Esophagus muscularis mucosa (tissue), 4 donors: Measurements from ENCODE around the gene RNLS. TPM values are rescaled to one million over a fixed set of nuclear protein-coding genes. Genes with fewer than 3 reads are reported as not detected.

Experiments used
- DNase-seq: peaks from one replicate; pipeline ENCODE4 v3.0.0-alpha.2; 2017; ENCODE audit errors: extremely low spot score
- H3K27ac ChIP-seq, 4 donors: fragments of 200-600 bp; sonication (generic); replicated peaks in 1 of 4; 1 replicate in 3 of 4; 2 replicates in 1 of 4; pipeline ENCODE4 v1.5.1; 2016 to 2019; ENCODE audit warnings: mild to moderate bottlenecking in 1 of 4
- H3K27me3 ChIP-seq, 4 donors: fragments of 200-600 bp; sonication (generic); one replicate each; pipeline versions ENCODE4 v1.5.1 to v1.6.0; 2016 to 2019
- H3K36me3 ChIP-seq, 4 donors: fragments of 200-600 bp; sonication (generic); one replicate each; pipeline ENCODE4 v1.5.1; 2016 to 2019
- H3K4me1 ChIP-seq, 4 donors: fragments of 200-600 bp; sonication (generic); one replicate each; pipeline ENCODE4 v1.5.1; 2016 to 2019
- H3K4me3 ChIP-seq, 4 donors: fragments of 200-600 bp; sonication (generic); 1 replicate in 2 of 4; 2 replicates in 2 of 4; pipeline ENCODE4 v1.5.1; 2016 to 2019; ENCODE audit warnings: mild to moderate bottlenecking in 4 of 4, moderate library complexity in 1 of 4
- H3K9me3 ChIP-seq, 4 donors: fragments of 200-600 bp; sonication (generic); 1 replicate in 3 of 4; 2 replicates in 1 of 4; pipeline ENCODE4 v1.5.1; 2016 to 2019
- EP300 ChIP-seq: sonication (generic); formaldehyde crosslinking; IDR thresholded peaks from one replicate; pipeline ENCODE4 v1.6.1; 2017; ENCODE audit warnings: antibody characterized with exemption
- POLR2A ChIP-seq: fragments of 450-650 bp; IDR thresholded peaks from one replicate; pipeline ENCODE4 v1.6.1; 2017; ENCODE audit warnings: antibody characterized with exemption, moderate library complexity, mild to moderate bottlenecking, low read depth
- POLR2AphosphoS5 ChIP-seq, 2 donors: sonication (generic); formaldehyde crosslinking; IDR thresholded peaks; one replicate each; pipeline ENCODE4 v1.6.1; 2017; ENCODE audit warnings: antibody characterized with exemption in 2 of 2
- WGBS: methylation state at CpG from one replicate; pipeline ENCODE4 v1.1.5; 2018; 5-methylcytosine and 5-hydroxymethylcytosine counted together
- intact Hi-C: fragments of 100-400 bp; cut with DNase I; formaldehyde crosslinking; loops from one replicate; pipeline ENCODE4 v1.15.1; 2023
- total RNA-seq, 4 donors: library from RNA; depleted of rRNA; stranded (reverse); fragments of >200 nt; gene quantifications; one replicate each; pipeline versions ENCODE4 v1.1.0 to v1.2.1, GENCODE V29; 2016
- TF ChIP-seq, protein P1 (sequence below), 3 experiments: fragments of 200-600 bp in 2 of 3; fragments of 450-650 bp in 1 of 3; sonication (generic) in 2 of 3; IDR thresholded peaks; one replicate each; pipeline ENCODE4 v1.5.1; 2017 to 2019; ENCODE audit warnings: antibody characterized with exemption in 3 of 3, mild to moderate bottlenecking in 2 of 3, moderate library complexity in 1 of 3

The RNLS gene
- total RNA-seq, 4 donors from 2014 or later, result 6.7 to 12.9 (median 10.9) TPM

GRCh38 chr10:88253128-88253527 is 330.0 kb downstream of the RNLS start:
- Histone ChIP-seq H3K9me3 (no peaks in the 10 kb centered on the region), H3K27me3 (no peaks in the 10 kb centered on the region), H3K4me3 (no peak overlapping the region), H3K4me1 (peaks cover 2 to 41% (median 29%) of the 10 kb centered on the region in 4 donors), H3K27ac (peak overlapping the region in 2 of 4 donors; percentile 17 to 68), H3K36me3 (no peaks in the 10 kb centered on the region)
- TF ChIP-seq, protein P1, sequence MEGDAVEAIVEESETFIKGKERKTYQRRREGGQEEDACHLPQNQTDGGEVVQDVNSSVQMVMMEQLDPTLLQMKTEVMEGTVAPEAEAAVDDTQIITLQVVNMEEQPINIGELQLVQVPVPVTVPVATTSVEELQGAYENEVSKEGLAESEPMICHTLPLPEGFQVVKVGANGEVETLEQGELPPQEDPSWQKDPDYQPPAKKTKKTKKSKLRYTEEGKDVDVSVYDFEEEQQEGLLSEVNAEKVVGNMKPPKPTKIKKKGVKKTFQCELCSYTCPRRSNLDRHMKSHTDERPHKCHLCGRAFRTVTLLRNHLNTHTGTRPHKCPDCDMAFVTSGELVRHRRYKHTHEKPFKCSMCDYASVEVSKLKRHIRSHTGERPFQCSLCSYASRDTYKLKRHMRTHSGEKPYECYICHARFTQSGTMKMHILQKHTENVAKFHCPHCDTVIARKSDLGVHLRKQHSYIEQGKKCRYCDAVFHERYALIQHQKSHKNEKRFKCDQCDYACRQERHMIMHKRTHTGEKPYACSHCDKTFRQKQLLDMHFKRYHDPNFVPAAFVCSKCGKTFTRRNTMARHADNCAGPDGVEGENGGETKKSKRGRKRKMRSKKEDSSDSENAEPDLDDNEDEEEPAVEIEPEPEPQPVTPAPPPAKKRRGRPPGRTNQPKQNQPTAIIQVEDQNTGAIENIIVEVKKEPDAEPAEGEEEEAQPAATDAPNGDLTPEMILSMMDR (IDR thresholded peaks at IDR 0.05), result no peak
- TF ChIP-seq POLR2A, result no peak
- TF ChIP-seq POLR2AphosphoS5 (IDR thresholded peaks at IDR 0.05), result no peak
- no peak for TF ChIP-seq EP300
- intact Hi-C loops, result no loop called here
- WGBS, result 79% methylated on average over 3 of the region's 3 CpGs
- no peak for DNase-seq

DNA sequence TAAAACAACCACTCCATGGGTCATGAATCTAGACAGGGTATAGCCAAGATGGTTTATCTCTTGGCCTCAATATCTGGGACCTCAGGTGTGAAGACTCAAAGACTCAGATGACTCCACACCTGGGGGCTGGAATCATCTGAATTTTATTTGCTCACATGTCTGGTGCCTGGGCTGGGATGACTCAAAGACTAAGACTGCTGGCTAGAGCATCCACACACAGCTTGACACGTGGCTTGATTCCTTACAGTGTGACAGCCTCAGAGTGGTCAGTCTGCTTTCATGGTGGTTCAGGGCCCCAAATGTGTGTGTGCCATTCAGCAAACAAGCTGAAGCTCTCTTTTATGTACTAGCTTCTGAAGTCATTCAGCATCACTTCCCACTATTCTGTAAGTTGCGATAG is 333.7 kb downstream of the RNLS start:
- TF ChIP-seq POLR2A (no peak), POLR2AphosphoS5 (IDR thresholded peaks at IDR 0.05) (no peak), EP300 (no peak)
- TF ChIP-seq, protein P1 (IDR thresholded peaks at IDR 0.05), result no peak
- H3K36me3 ChIP-seq, result no peaks in the 10 kb centered on the region
- H3K9me3 ChIP-seq, result no peaks in the 10 kb centered on the region
- no peak overlapping the region for H3K27ac ChIP-seq
- 90% methylated on average over 2 of the region's 2 CpGs for WGBS
- no peaks in the 10 kb centered on the region for H3K27me3 ChIP-seq
- intact Hi-C loops, result no loop called here
- H3K4me1 ChIP-seq, result peaks cover 26 to 47% (median 46%) of the 10 kb centered on the region in 4 donors
- H3K4me3 ChIP-seq, result no peak overlapping the region
- no peak for DNase-seq

DNA sequence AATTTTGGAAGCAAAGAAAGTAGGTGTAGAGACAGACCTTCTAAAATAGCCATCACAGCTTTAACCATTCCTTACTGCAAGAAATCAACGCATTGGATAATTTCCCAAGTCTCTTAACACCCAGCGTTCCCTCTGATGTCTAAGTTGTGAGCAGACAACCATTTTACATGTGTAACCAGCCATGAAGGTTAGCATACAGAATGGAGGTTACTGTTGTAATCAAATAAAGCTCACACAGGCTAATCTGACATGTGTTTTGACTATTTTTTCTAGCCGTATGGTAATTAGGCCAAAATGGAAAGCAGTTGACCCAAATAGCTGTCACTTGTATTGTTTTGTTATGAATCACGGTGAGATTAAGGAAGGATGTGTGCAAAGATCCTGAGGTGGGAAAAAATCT is 336.4 kb downstream of the RNLS start:
- H3K27me3 ChIP-seq, result no peaks in the 10 kb centered on the region
- H3K4me1 ChIP-seq, result peaks cover 35 to 44% (median 42%) of the 10 kb centered on the region in 4 donors
- WGBS, result 39% methylated on average over 4 of the region's 4 CpGs
- no peak for DNase-seq
- H3K27ac ChIP-seq, result peak overlapping the region; percentile 8 to 73 (median 54)
- no peak for TF ChIP-seq POLR2AphosphoS5 (IDR thresholded peaks at IDR 0.05)
- no peak for TF ChIP-seq EP300
- TF ChIP-seq, protein P1 (IDR thresholded peaks at IDR 0.05), result no peak
- TF ChIP-seq POLR2A, result no peak
- intact Hi-C loops, result no loop called here
- H3K9me3 ChIP-seq, result no peaks in the 10 kb centered on the region
- H3K4me3 ChIP-seq, result peak overlapping the region in 1 of 4 donors; percentile 23
- no peaks in the 10 kb centered on the region for H3K36me3 ChIP-seq

GRCh38 chr10:88245974-88246511 is 337.1 kb downstream of the RNLS start:
- TF ChIP-seq POLR2A (no peak), EP300 (no peak), POLR2AphosphoS5 (IDR thresholded peaks at IDR 0.05) (peak in 1 of 2 donors; percentile 24)
- TF ChIP-seq, protein P1 (IDR thresholded peaks at IDR 0.05), result no peak
- DNase-seq, result no peak
- H3K4me3 ChIP-seq, result peak overlapping the region; percentile 2 to 28 (median 25)
- H3K27ac ChIP-seq, result peak overlapping the region in 3 of 4 donors; percentile 52 to 73 (median 57)
- intact Hi-C loops, result no loop called here
- WGBS, result 32% methylated on average over 4 of the region's 4 CpGs
- H3K36me3 ChIP-seq, result no peaks in the 10 kb centered on the region
- no peaks in the 10 kb centered on the region for H3K9me3 ChIP-seq
- H3K4me1 ChIP-seq, result peaks cover 35 to 44% (median 42%) of the 10 kb centered on the region in 4 donors
- no peaks in the 10 kb centered on the region for H3K27me3 ChIP-seq
